ENCODE results near the gene GRK5. TPM values are rescaled to one million over a fixed set of nuclear protein-coding genes. Genes with fewer than 3 reads are reported as not detected.

The GRK5 gene
- polyA plus RNA-seq, 1 experiment: 20.8 TPM

GRCh38 chr10:119248184-119248583, 40.8 kb downstream of the GRK5 start:
- Histone ChIP-seq H3K4me3 (ENCODE audit: low read depth, low read length) (no peak overlapping the region), H3K36me3 (ENCODE audit: control insufficient read depth, insufficient read depth, low read length) (no peaks in the 10 kb centered on the region), H3K27me3 (ENCODE audit: control insufficient read depth, insufficient read depth, low read length) (no peaks in the 10 kb centered on the region)
- ChIA-PET POLR2A (interaction anchor here (0.6 kb wide), 1 partner anchor 403 kb away, joined by 3 read pairs; the partner anchor contains the start of gene BAG3), CTCF (interaction anchor here (1.2 to 3.6 kb wide), 4 partner anchors 38 to 252 kb away, joined by 3 to 25 read pairs (median 6); partner anchors contain the start of gene GRK5)
- no peak for DNase-seq (ENCODE audit: low read depth)
- TF ChIP-seq CTCF (IDR thresholded peaks at IDR 0.05; ENCODE audit: insufficient read depth, low read depth, low read length): no peak

GRCh38 chr10:119248681-119249080, 41.3 kb downstream of the GRK5 start:
- POLR2A ChIA-PET: no interaction called here
- Histone ChIP-seq H3K27me3 (ENCODE audit: control insufficient read depth, insufficient read depth, low read length) (no peaks in the 10 kb centered on the region), H3K36me3 (ENCODE audit: control insufficient read depth, insufficient read depth, low read length) (no peaks in the 10 kb centered on the region), H3K4me3 (ENCODE audit: low read depth, low read length) (no peak overlapping the region)
- DNase-seq (ENCODE audit: low read depth): no peak
- no peak for TF ChIP-seq CTCF (IDR thresholded peaks at IDR 0.05; ENCODE audit: insufficient read depth, low read depth, low read length)
- CTCF ChIA-PET: interaction anchor here (1.2 to 3.6 kb wide), 2 partner anchors 38 to 175 kb away, joined by 3 to 25 read pairs; no protein-coding TSS in a partner anchor

- TF ChIP-seq CTCF (IDR thresholded peaks at IDR 0.05; ENCODE audit: insufficient read depth, low read depth, low read length): no peak
- Histone ChIP-seq H3K27me3 (ENCODE audit: control insufficient read depth, insufficient read depth, low read length) (no peaks in the 10 kb centered on the region), H3K36me3 (ENCODE audit: control insufficient read depth, insufficient read depth, low read length) (no peaks in the 10 kb centered on the region), H3K4me3 (ENCODE audit: low read depth, low read length) (no peak overlapping the region)
- ChIA-PET CTCF (interaction anchor here (0.7 to 6.8 kb wide), 4 partner anchors 35 to 293 kb away, joined by 3 to 42 read pairs (median 8); partner anchors contain the start of gene GRK5), POLR2A (interaction anchor here (0.7 kb wide), 1 partner anchor 147 kb away, joined by 3 read pairs; the partner anchor contains the start of gene DENND10)
- peak; percentile 59 for DNase-seq (ENCODE audit: low read depth)
Observed at GRCh38 chr10:119250641-119251314, 43.4 kb downstream of the GRK5 start.

GRCh38 chr10:119251315-119251708, 43.9 kb downstream of the GRK5 start:
- no peak for TF ChIP-seq CTCF (IDR thresholded peaks at IDR 0.05; ENCODE audit: insufficient read depth, low read depth, low read length)
- no peaks in the 10 kb centered on the region for H3K36me3 ChIP-seq (ENCODE audit: control insufficient read depth, insufficient read depth, low read length)
- ChIA-PET CTCF (interaction anchor here (0.7 to 6.8 kb wide), 4 partner anchors 35 to 194 kb away, joined by 3 to 42 read pairs (median 7); partner anchors contain the start of gene GRK5), POLR2A (no interaction called here)
- peak; percentile 33 for DNase-seq (ENCODE audit: low read depth)
- no peaks in the 10 kb centered on the region for H3K27me3 ChIP-seq (ENCODE audit: control insufficient read depth, insufficient read depth, low read length)
- H3K4me3 ChIP-seq (ENCODE audit: low read depth, low read length): no peak overlapping the region

GRCh38 chr10:119252051-119252465, 44.7 kb downstream of the GRK5 start:
- CTCF ChIA-PET: interaction anchor here (0.8 to 6.8 kb wide), 3 partner anchors 44 to 194 kb away, joined by 3 to 42 read pairs (median 11); partner anchors contain the start of gene GRK5
- POLR2A ChIA-PET: no interaction called here
- Histone ChIP-seq H3K27me3 (ENCODE audit: control insufficient read depth, insufficient read depth, low read length) (no peaks in the 10 kb centered on the region), H3K4me3 (ENCODE audit: low read depth, low read length) (no peak overlapping the region), H3K36me3 (ENCODE audit: control insufficient read depth, insufficient read depth, low read length) (no peaks in the 10 kb centered on the region)
- no peak for DNase-seq (ENCODE audit: low read depth)
- peak; percentile 40 for TF ChIP-seq CTCF (IDR thresholded peaks at IDR 0.05; ENCODE audit: insufficient read depth, low read depth, low read length)

All from BJ (cell line).